Keratinocyte (primary cell): ENCODE results near the gene KAT8. TPM values are rescaled to one million over a fixed set of nuclear protein-coding genes. Genes with fewer than 3 reads are reported as not detected.

ENCODE experiments used
- DNase-seq: peaks from one replicate; pipeline ENCODE4 v3.0.0-alpha.2; 2011; ENCODE audit warnings: low read depth, missing footprints, low spot score
- FAIRE-seq: peaks from 2 replicates; lab custom pipeline; 2011; peaks lifted over from hg19 to GRCh38; lab: Jason Lieb, UNC
- H2AFZ ChIP-seq: 2 replicates; pipeline ENCODE4 v1.6.0; 2012; ENCODE audit warnings: low read length, control low read depth, inconsistent platforms; ENCODE audit not compliant: control insufficient read depth
- H3K27ac ChIP-seq: 2 replicates; pipeline ENCODE4 v1.5.1; 2011; ENCODE audit warnings: low read length; ENCODE audit not compliant: control insufficient read depth, insufficient read depth
- H3K27me3 ChIP-seq: 3 replicates; pipeline ENCODE4 v1.6.0; 2011; ENCODE audit warnings: low read length; ENCODE audit not compliant: control insufficient read depth, insufficient read depth; ENCODE audit errors: extremely low read depth
- H3K36me3 ChIP-seq, 2 experiments: 2 replicates in 1 of 2; 3 replicates in 1 of 2; pipeline ENCODE4 v1.5.1; 2011; ENCODE audit warnings: low read length in 2 of 2, mild to moderate bottlenecking in 1 of 2; ENCODE audit not compliant: control insufficient read depth in 2 of 2, insufficient read depth in 2 of 2; ENCODE audit errors: extremely low read depth in 1 of 2
- H3K4me1 ChIP-seq: 3 replicates; pipeline ENCODE4 v1.5.1; 2011; ENCODE audit warnings: low read length; ENCODE audit not compliant: control insufficient read depth, insufficient read depth; ENCODE audit errors: extremely low read depth
- H3K4me2 ChIP-seq: 3 replicates; pipeline ENCODE4 v1.6.0; 2011; ENCODE audit warnings: low read depth, low read length; ENCODE audit not compliant: control insufficient read depth, insufficient read depth; ENCODE audit errors: extremely low read depth
- H3K4me3 ChIP-seq, 3 experiments: fragments of 200-600 bp in 1 of 3; sonication (generic) in 1 of 3; 2 replicates in 2 of 3; 3 replicates in 1 of 3; pipeline ENCODE4 v1.5.1; 2011 to 2016; ENCODE audit warnings: low read length in 3 of 3, mild to moderate bottlenecking in 3 of 3, control low read depth in 2 of 3, inconsistent platforms in 1 of 3, low read depth in 1 of 3, mixed read lengths in 1 of 3, mixed run types in 1 of 3, moderate library complexity in 1 of 3; ENCODE audit not compliant: control insufficient read depth in 2 of 3, insufficient read depth in 2 of 3; ENCODE audit errors: extremely low read depth in 1 of 3
- H3K79me2 ChIP-seq: 2 replicates; pipeline ENCODE4 v1.6.0; 2012; ENCODE audit warnings: low read length; ENCODE audit not compliant: control insufficient read depth, insufficient read depth
- H3K9ac ChIP-seq: 3 replicates; pipeline ENCODE4 v1.6.0; 2011; ENCODE audit warnings: low read length; ENCODE audit not compliant: control insufficient read depth, insufficient read depth; ENCODE audit errors: extremely low read depth
- H3K9me1 ChIP-seq: 3 replicates; pipeline ENCODE4 v1.6.0; 2011; ENCODE audit warnings: low read length; ENCODE audit not compliant: control insufficient read depth, insufficient read depth; ENCODE audit errors: extremely low read depth
- H3K9me3 ChIP-seq: 2 replicates; pipeline ENCODE4 v1.5.1; 2012; ENCODE audit warnings: low read depth, low read length; ENCODE audit not compliant: control insufficient read depth
- H4K20me1 ChIP-seq: 3 replicates; pipeline ENCODE4 v1.6.0; 2011; ENCODE audit warnings: low read length; ENCODE audit not compliant: control insufficient read depth, insufficient read depth; ENCODE audit errors: extremely low read depth
- CTCF ChIP-seq, 3 experiments: IDR thresholded peaks in 1 of 3; conservative IDR thresholded peaks in 1 of 3; optimal IDR thresholded peaks in 1 of 3; 2 replicates in 2 of 3; 3 replicates in 1 of 3; pipeline versions ENCODE3 to v1.5.1; 2011; ENCODE audit warnings: low read length in 3 of 3, mild to moderate bottlenecking in 3 of 3, moderate library complexity in 2 of 3, control low read depth in 1 of 3, inconsistent platforms in 1 of 3; ENCODE audit not compliant: insufficient read depth in 2 of 3; ENCODE audit errors: extremely low read depth in 1 of 3
- EZH2 ChIP-seq: IDR thresholded peaks from one replicate; pipeline ENCODE4 v1.6.1; 2012; ENCODE audit warnings: inconsistent platforms, mild to moderate bottlenecking, low read length, moderate library complexity
- dilution Hi-C: fragments of 300-500 bp; cut with MboI; formaldehyde crosslinking; loops from one replicate; pipeline ENCODE4 v1.7.0; 2020; ENCODE audit warnings: low sequenced_read_pairs; ENCODE audit not compliant: extremely low pct_ligation_motif_present
- polyA plus RNA-seq, 5 experiments: library from polyadenylated mRNA; depleted of rRNA in 3 of 5; stranded (reverse) in 3 of 5; stranded (forward) in 1 of 5; unstranded in 1 of 5; fragments of >200 nt; gene quantifications; 1 replicate in 1 of 5; 2 replicates in 3 of 5; 3 replicates in 1 of 5; pipeline versions ENCODE4 v1.2.1 to v1.2.3, GENCODE V29; 2011 to 2012; ENCODE audit warnings: missing spikeins in 2 of 5, low read depth in 1 of 5, low replicate concordance in 1 of 5

KAT8 gene
- polyA plus RNA-seq, 1 donor (not counting 4 experiments of a cell fraction or from before 2014, with no cell fraction given) = 26.4 TPM

DNA sequence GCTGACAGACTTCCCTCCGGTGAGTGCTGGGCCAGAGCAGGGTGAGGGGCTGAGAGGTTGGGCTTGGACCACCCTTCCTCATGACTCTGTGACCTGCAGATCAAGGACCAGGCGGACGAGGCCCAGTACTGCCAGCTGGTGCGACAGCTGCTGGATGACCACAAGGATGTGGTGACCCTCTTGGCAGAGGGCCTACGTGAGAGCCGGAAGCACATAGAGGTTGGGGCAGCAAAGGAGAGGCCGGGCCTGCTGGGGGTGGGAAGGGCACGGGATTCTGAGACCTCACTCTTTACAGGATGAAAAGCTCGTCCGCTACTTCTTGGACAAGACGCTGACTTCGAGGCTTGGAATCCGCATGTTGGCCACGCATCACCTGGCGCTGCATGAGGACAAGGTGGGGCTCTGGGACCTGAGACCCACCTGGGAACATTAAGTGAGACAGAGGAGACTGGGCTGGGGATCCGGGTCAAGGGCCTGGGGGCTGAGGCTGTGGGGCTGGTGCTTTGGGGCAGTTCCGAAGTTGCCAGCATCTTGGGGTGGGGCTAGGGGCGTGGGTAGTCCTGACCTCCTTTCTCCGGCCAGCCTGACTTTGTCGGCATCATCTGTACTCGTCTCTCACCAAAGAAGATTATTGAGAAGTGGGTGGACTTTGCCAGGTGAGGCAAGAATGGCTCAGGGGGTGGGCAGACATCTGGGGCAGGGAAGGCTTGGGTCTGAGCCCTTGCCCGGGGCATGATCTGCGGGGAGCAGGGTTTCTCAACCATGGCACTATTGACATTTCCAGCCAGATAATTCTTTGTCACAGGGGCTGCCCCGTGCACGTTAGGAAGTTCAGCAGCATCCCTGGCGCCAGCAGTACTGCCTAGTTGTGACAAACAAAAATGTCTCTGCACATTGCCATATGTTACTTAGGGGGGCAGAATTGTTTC lies 7.1 kb upstream of the KAT8 start:
- no peak for FAIRE-seq
- no peaks in the 10 kb centered on the region for H3K9me3 ChIP-seq
- no peak overlapping the region for H3K4me2 ChIP-seq
- no peaks in the 10 kb centered on the region for H3K27me3 ChIP-seq
- no peak overlapping the region for H3K4me3 ChIP-seq
- no peak overlapping the region for H3K9ac ChIP-seq
- H2AFZ ChIP-seq = no peak overlapping the region
- dilution Hi-C loops = no loop called here
- H3K36me3 ChIP-seq = peaks cover 18 to 24% of the 10 kb centered on the region in 2 experiments
- H3K9me1 ChIP-seq = no peaks in the 10 kb centered on the region
- peaks cover 17% of the 10 kb centered on the region for H3K79me2 ChIP-seq
- no peak for DNase-seq
- H3K4me1 ChIP-seq = peaks cover 8% of the 10 kb centered on the region
- H3K27ac ChIP-seq = no peak overlapping the region
- TF ChIP-seq EZH2 (no peak), CTCF (optimal IDR thresholded peaks at IDR 0.05 in 1 of 3, IDR thresholded peaks at IDR 0.05 in 1 of 3, conservative IDR thresholded peaks at IDR 0.05 in 1 of 3; ENCODE audit: extremely low read depth in 1 of 3, insufficient read depth in 2 of 3, low read length in 3 of 3) (no peak)
- no peaks in the 10 kb centered on the region for H4K20me1 ChIP-seq

DNA sequence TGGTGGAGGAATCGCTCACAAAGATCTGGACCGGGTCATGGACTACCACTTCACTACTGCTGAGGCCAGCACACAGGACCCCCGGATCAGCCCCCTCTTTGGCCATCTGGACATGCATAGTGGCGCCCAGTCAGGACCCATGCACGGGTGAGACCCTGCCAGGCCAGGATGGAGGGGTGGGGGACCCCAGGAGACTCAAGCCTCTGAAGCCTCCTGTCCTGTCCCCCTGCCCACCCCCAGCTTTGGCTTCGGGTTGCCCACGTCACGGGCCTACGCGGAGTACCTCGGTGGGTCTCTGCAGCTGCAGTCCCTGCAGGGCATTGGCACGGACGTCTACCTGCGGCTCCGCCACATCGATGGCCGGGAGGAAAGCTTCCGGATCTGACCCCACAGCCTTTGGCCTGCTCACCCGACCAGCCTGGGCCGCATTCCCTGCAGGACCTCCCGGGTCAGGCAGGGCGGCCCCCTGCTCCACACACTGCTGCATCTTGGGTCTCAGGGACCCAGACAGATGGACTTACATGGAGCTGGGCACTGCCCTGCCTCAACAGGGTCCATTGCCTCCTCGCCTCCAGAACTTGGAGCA lies 5.5 kb upstream of the KAT8 start:
- H2AFZ ChIP-seq = no peak overlapping the region
- no peak overlapping the region for H3K27ac ChIP-seq
- no peak for DNase-seq
- TF ChIP-seq CTCF (optimal IDR thresholded peaks at IDR 0.05 in 1 of 3, IDR thresholded peaks at IDR 0.05 in 1 of 3, conservative IDR thresholded peaks at IDR 0.05 in 1 of 3; ENCODE audit: extremely low read depth in 1 of 3, insufficient read depth in 2 of 3, low read length in 3 of 3) = no peak
- no peak for TF ChIP-seq EZH2
- FAIRE-seq = no peak
- no peaks in the 10 kb centered on the region for H3K9me1 ChIP-seq
- no peaks in the 10 kb centered on the region for H3K9me3 ChIP-seq
- H3K4me1 ChIP-seq = peaks cover 8% of the 10 kb centered on the region
- dilution Hi-C loops = no loop called here
- H3K9ac ChIP-seq = no peak overlapping the region
- peaks cover 21% of the 10 kb centered on the region for H3K79me2 ChIP-seq
- H3K27me3 ChIP-seq = no peaks in the 10 kb centered on the region
- H3K36me3 ChIP-seq = peaks cover 18 to 24% of the 10 kb centered on the region in 2 experiments
- no peak overlapping the region for H3K4me3 ChIP-seq
- no peak overlapping the region for H3K4me2 ChIP-seq
- no peaks in the 10 kb centered on the region for H4K20me1 ChIP-seq
